Subcutaneous abdominal adipose tissue (tissue), 5 donors: ENCODE results near the gene SLC11A1.

ENCODE experiments used
- H3K27ac ChIP-seq: one replicate; pipeline ENCODE4 v1.7.0; 2013; ENCODE audit warnings: low read depth, mild to moderate bottlenecking, inconsistent platforms, low read length, moderate library complexity
- H3K27me3 ChIP-seq, 5 donors: one replicate each; pipeline ENCODE4 v1.7.0; 2013; ENCODE audit warnings: low read length in 5 of 5, inconsistent platforms in 1 of 5; ENCODE audit not compliant: control insufficient read depth in 5 of 5, insufficient read depth in 4 of 5
- H3K36me3 ChIP-seq, 5 donors: one replicate each; pipeline ENCODE4 v1.7.0; 2013; ENCODE audit warnings: low read length in 5 of 5; ENCODE audit not compliant: control insufficient read depth in 5 of 5, insufficient read depth in 5 of 5
- H3K4me1 ChIP-seq, 5 donors: one replicate each; pipeline ENCODE4 v1.7.0; 2013; ENCODE audit warnings: low read length in 5 of 5, mild to moderate bottlenecking in 3 of 5, moderate library complexity in 1 of 5; ENCODE audit not compliant: control insufficient read depth in 5 of 5, insufficient read depth in 5 of 5
- H3K4me3 ChIP-seq, 5 donors: one replicate each; pipeline ENCODE4 v1.7.0; 2013; ENCODE audit warnings: low read length in 5 of 5, low read depth in 1 of 5
- H3K9ac ChIP-seq, 5 donors: one replicate each; pipeline ENCODE4 v1.7.0; 2013; ENCODE audit warnings: low read length in 5 of 5, mild to moderate bottlenecking in 4 of 5, moderate library complexity in 3 of 5
- H3K9me3 ChIP-seq, 5 donors: one replicate each; pipeline ENCODE4 v1.7.0; 2013; ENCODE audit warnings: low read length in 5 of 5; ENCODE audit not compliant: control insufficient read depth in 5 of 5
- donor health status: healthy.
- donor health status: healthy.
- donor health status: healthy.
- donor health status: healthy.
- donor health status: healthy.

The SLC11A1 gene

DNA sequence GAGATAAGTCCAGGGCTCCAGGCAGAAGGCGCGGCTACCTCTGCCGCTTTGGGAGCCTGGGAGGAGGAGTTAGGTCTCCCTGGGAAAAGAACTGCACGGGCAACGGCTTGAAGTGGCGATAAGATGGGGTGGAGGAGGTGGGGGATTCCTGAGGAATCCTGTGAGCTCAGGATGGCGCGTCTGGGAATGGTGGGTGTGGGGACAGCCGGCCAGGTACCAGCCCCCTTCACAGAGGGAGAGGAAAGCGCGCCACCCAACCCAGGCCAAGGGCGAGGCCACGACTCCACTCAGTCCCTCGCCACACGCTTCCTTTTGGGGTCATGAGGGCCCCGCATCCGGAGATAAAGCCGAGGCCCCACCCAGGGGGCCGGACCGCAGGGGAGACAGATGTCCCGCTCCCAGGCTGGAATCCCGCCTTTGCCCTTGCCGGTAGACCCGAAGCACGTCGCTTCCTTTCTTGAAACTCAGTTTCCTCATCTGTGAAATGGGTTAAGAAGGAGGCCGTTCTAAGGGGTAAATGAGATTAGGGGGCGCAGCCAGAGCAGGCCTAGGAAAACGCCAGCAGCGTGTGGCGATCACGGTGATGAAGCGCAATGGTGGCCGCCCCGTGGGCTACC lies 15.9 kb downstream of the SLC11A1 start:
- H3K9ac ChIP-seq: peak overlapping the region; percentile 26 to 76 (median 64)
- H3K27ac ChIP-seq: peak overlapping the region; percentile 95
- peak overlapping the region; percentile 73 to 93 (median 78) for H3K4me3 ChIP-seq
- H3K9me3 ChIP-seq: no peaks in the 10 kb centered on the region
- H3K4me1 ChIP-seq: peaks cover 7 to 62% (median 53%) of the 10 kb centered on the region in 5 donors
- H3K36me3 ChIP-seq: peaks cover 0 to 16% (median 12%) of the 10 kb centered on the region in 5 donors
- H3K27me3 ChIP-seq: no peaks in the 10 kb centered on the region

- Histone ChIP-seq H3K27ac (peak overlapping the region; percentile 95), H3K4me3 (peak overlapping the region; percentile 65 to 93 (median 78)), H3K4me1 (peaks cover 7 to 62% (median 54%) of the 10 kb centered on the region in 5 donors), H3K9ac (peak overlapping the region; percentile 73 to 85 (median 79)), H3K27me3 (no peaks in the 10 kb centered on the region), H3K9me3 (no peaks in the 10 kb centered on the region), H3K36me3 (peaks cover 0 to 24% (median 20%) of the 10 kb centered on the region in 5 donors)
These were observed 16.6 kb downstream of the SLC11A1 start for GRCh38 chr2:218398437-218399390.

DNA sequence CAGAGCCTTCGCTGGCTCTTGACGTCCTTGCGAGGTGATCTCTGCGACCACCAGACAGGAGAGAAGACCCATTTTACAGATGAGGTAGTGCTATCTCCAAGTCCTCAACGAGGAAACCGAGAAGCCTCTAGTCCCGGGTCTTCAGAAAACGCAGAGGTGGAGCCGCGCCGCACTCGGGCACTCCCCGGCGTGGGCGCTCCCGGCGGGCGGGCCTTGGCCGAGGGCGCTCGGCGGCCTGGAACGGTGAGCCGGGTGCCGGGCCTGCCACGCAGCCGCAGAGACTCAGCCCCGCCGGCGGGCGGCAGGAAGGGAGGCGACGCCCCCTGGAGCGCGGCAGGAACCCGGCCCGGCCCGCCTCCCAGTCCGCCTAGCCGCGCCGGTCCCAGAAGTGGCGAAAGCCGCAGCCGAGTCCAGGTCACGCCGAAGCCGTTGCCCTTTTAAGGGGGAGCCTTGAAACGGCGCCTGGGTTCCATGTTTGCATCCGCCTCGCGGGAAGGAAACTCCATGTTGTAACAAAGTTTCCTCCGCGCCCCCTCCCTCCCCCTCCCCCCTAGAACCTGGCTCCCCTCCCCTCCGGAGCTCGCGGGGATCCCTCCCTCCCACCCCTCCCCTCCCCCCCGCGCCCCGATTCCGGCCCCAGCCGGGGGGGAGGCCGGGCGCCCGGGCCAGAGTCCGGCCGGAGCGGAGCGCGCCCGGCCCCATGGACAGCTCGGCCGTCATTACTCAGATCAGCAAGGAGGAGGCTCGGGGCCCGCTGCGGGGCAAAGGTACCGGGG lies 17.5 kb downstream of the SLC11A1 start, which contains the start of gene CTDSP1:
Gene CTDSP1 (plus strand): TSS at position 478 of the 776 bp plus-strand sequence. CDS start 223 bp downstream, at position 701.
- H3K27me3 ChIP-seq: no peaks in the 10 kb centered on the region
- H3K9ac ChIP-seq: peak within 1 kb of the TSS; percentile 73 to 85 (median 82)
- H3K9me3 ChIP-seq: no peaks in the 10 kb centered on the region
- peaks cover 0 to 32% (median 28%) of the 10 kb centered on the region in 5 donors for H3K36me3 ChIP-seq
- H3K4me3 ChIP-seq: peak within 1 kb of the TSS; percentile 65 to 93 (median 80)
- H3K27ac ChIP-seq: peak within 1 kb of the TSS; percentile 95
- H3K4me1 ChIP-seq: peaks cover 7 to 67% (median 60%) of the 10 kb centered on the region in 5 donors

- Histone ChIP-seq H3K9me3 (no peaks in the 10 kb centered on the region), H3K9ac (peak overlapping the region in 4 of 5 donors; percentile 72 to 83 (median 75)), H3K4me1 (peaks cover 7 to 74% (median 66%) of the 10 kb centered on the region in 5 donors), H3K27ac (peak overlapping the region; percentile 89), H3K4me3 (peak overlapping the region in 4 of 5 donors; percentile 74 to 93 (median 78)), H3K36me3 (peaks cover 0 to 40% (median 30%) of the 10 kb centered on the region in 5 donors), H3K27me3 (no peaks in the 10 kb centered on the region)
These were observed 18.3 kb downstream of the SLC11A1 start for GRCh38 chr2:218400167-218400929.

DNA sequence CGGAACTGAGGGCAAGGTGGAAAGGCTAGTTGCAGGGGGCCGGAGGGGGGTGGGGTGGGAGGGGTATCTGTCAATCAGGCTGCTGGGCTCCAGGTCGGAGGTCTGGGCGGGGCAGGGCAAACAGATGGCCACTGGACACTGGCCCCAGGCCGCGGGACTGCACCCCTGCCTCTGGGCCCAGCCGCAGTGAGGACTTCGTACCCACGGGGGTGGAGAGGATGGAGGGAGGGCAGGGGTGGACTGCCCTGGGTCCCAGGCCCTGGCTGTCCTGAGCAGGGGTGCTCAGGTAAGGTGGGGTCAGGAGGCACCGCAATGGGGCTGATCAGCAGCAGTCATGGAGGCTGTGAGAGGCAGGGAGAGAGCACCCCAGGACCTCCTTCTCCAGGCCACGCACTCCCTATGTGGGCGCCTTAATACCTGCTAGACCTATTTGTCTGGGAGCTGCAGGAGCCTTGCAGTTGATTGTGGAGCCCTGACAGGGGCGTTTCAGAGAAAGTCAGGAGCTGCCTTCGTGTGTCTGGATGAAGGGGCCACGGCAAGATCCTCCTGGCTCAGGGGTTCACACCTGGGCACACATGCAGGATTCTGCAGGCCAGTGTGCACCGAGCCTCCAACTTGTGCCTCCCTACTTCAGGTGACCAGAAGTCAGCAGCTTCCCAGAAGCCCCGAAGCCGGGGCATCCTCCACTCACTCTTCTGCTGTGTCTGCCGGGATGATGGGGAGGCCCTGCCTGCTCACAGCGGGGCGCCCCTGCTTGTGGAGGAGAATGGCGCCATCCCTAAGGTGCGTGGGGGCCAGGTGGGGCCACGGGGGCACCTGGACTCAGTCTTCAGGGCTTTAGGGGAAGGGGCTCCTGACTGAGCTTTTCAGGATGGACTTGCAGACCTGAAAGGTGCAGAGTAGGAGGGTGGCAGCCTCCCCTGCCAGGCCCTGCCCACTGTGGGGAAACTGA lies 19.1 kb downstream of the SLC11A1 start:
- H3K27ac ChIP-seq: peak overlapping the region; percentile 37
- no peaks in the 10 kb centered on the region for H3K9me3 ChIP-seq
- H3K27me3 ChIP-seq: no peaks in the 10 kb centered on the region
- H3K36me3 ChIP-seq: peaks cover 0 to 42% (median 30%) of the 10 kb centered on the region in 5 donors
- H3K4me3 ChIP-seq: peak overlapping the region; percentile 53 to 93 (median 77)
- peak overlapping the region in 3 of 5 donors; percentile 43 to 77 (median 75) for H3K9ac ChIP-seq
- peaks cover 7 to 76% (median 68%) of the 10 kb centered on the region in 5 donors for H3K4me1 ChIP-seq

GRCh38 chr2:218401890-218402289 lies 19.8 kb downstream of the SLC11A1 start:
- H3K4me3 ChIP-seq: peak overlapping the region in 1 of 5 donors; percentile 77
- H3K9ac ChIP-seq: peak overlapping the region in 3 of 5 donors; percentile 35 to 71 (median 43)
- no peaks in the 10 kb centered on the region for H3K9me3 ChIP-seq
- H3K27me3 ChIP-seq: no peaks in the 10 kb centered on the region
- peak overlapping the region; percentile 37 for H3K27ac ChIP-seq
- H3K4me1 ChIP-seq: peaks cover 10 to 75% (median 66%) of the 10 kb centered on the region in 5 donors
- H3K36me3 ChIP-seq: peaks cover 0 to 42% (median 30%) of the 10 kb centered on the region in 5 donors

- Histone ChIP-seq H3K4me1 (peaks cover 15 to 75% (median 66%) of the 10 kb centered on the region in 5 donors), H3K27ac (peak overlapping the region; percentile 37), H3K4me3 (no peak overlapping the region), H3K36me3 (peaks cover 0 to 42% (median 30%) of the 10 kb centered on the region in 5 donors), H3K9ac (peak overlapping the region in 1 of 5 donors; percentile 71), H3K27me3 (no peaks in the 10 kb centered on the region), H3K9me3 (no peaks in the 10 kb centered on the region)
These were observed 20.4 kb downstream of the SLC11A1 start for GRCh38 chr2:218402491-218402901.

DNA sequence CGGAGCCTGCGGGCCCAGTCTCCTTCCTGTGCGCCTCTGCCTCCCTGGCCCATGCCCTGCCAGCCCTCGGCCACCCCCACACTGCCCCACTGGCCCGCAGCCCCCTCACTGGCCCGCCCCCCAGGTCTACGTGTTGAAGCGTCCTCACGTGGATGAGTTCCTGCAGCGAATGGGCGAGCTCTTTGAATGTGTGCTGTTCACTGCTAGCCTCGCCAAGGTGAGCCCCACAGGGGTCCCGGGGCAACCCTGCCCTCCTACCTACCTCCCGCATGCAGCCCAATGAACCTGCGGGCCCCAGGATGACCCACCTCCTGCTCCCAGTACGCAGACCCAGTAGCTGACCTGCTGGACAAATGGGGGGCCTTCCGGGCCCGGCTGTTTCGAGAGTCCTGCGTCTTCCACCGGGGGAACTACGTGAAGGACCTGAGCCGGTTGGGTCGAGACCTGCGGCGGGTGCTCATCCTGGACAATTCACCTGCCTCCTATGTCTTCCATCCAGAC lies 20.9 kb downstream of the SLC11A1 start:
- no peaks in the 10 kb centered on the region for H3K27me3 ChIP-seq
- no peak overlapping the region for H3K4me3 ChIP-seq
- H3K9ac ChIP-seq: no peak overlapping the region
- H3K9me3 ChIP-seq: no peaks in the 10 kb centered on the region
- peaks cover 12 to 73% (median 65%) of the 10 kb centered on the region in 5 donors for H3K4me1 ChIP-seq
- H3K36me3 ChIP-seq: peaks cover 0 to 42% (median 30%) of the 10 kb centered on the region in 5 donors
- H3K27ac ChIP-seq: peak overlapping the region; percentile 37
